Ascending aorta (tissue), 2 donors: ENCODE results near the gene SLC35A3. TPM values are rescaled to one million over a fixed set of nuclear protein-coding genes. Genes with fewer than 3 reads are reported as not detected.
A peak's percentile ranks its signal among the peaks of the same experiment; 100 is the strongest.

Experiments used
- DNase-seq, 2 donors: peaks; one replicate each; pipeline ENCODE4 v3.0.0-alpha.2; 2019; ENCODE audit warnings: low spot score in 2 of 2
- H3K27ac ChIP-seq, 2 donors: fragments of 200-600 bp; sonication (generic); one replicate each; pipeline ENCODE4 v1.5.1; 2016 to 2017; ENCODE audit warnings: mild to moderate bottlenecking in 1 of 2
- H3K27me3 ChIP-seq: fragments of 200-600 bp; sonication (generic); one replicate; pipeline ENCODE4 v1.5.1; 2017
- H3K36me3 ChIP-seq, 2 donors: fragments of 200-600 bp; sonication (generic); one replicate each; pipeline ENCODE4 v1.5.1; 2016
- H3K4me1 ChIP-seq, 2 donors: fragments of 200-600 bp; sonication (generic); one replicate each; pipeline ENCODE4 v1.5.1; 2016 to 2017; ENCODE audit warnings: mild to moderate bottlenecking in 1 of 2
- H3K4me3 ChIP-seq, 2 donors: fragments of 200-600 bp; sonication (generic); one replicate each; pipeline ENCODE4 v1.5.1; 2016 to 2017; ENCODE audit warnings: mild to moderate bottlenecking in 1 of 2
- H3K9me3 ChIP-seq, 2 donors: fragments of 200-600 bp; sonication (generic); one replicate each; pipeline ENCODE4 v1.5.1; 2016
- CTCF ChIP-seq, 3 experiments: fragments of 200-600 bp in 2 of 3; fragments of 450-650 bp in 1 of 3; sonication (generic) in 2 of 3; IDR thresholded peaks; one replicate each; pipeline ENCODE4 v1.5.1; 2016 to 2019; ENCODE audit warnings: antibody characterized with exemption in 3 of 3, mild to moderate bottlenecking in 1 of 3, moderate library complexity in 1 of 3
- intact Hi-C: fragments of 100-400 bp; cut with DNase I; formaldehyde crosslinking; loops from one replicate; pipeline ENCODE4 v1.15.1; 2023
- total RNA-seq: library from RNA; depleted of rRNA; stranded (reverse); fragments of >200 nt; gene quantifications from one replicate; pipeline ENCODE4 v1.1.0, GENCODE V29; 2016

SLC35A3 gene
- total RNA-seq, 1 donor from 2014 or later = 8.4 TPM

DNA sequence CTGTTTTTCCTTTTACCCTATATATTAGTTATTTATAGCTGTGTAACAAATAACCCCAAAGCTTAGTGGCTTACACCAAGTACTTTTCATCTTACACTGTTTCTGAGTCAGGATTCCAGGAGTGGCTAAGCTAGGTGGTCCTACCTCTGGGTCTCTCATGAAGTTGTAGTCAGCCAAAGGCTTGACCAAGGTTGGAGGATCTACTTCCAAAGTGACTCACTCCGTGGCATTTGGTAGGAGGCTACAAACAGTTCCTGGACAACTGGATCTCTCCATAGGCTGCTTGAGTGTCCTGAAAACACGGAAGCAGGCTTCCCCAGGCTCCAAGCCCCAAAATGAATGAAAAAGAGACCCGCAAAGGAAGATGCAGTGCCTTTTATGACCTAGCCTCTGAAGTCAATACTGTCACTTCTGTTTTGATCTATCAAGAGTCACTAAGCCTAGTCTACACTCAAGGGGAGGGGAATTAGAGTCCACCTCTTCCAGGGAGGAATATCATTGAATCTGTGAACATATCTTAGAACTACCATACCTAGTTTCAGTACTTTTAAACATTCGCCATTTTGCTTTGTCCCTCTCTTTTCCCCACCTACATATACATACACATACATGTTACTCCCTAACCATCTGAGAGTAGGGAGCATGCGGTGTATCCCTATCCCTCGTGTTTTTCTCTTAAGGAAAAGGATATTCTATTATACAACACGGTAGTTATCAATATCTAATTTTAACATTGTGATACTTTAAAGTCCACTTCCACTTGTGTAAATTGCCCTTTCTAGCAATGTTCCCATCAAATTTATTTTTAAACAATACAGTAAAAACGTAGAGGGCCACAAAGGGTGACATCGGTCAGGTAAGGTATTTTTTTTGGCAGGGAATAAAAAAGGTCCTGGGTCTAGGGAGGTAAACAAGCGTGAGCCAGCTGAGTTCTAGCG is 67.2 kb downstream of the SLC35A3 start:
- TF ChIP-seq CTCF (IDR thresholded peaks at IDR 0.05) = no peak
- H3K4me3 ChIP-seq = peak overlapping the region; percentile 93 to 94
- DNase-seq = no peak
- peak overlapping the region in 1 of 2 donors; percentile 98 for H3K27ac ChIP-seq
- no peaks in the 10 kb centered on the region for H3K9me3 ChIP-seq
- H3K36me3 ChIP-seq = no peaks in the 10 kb centered on the region
- H3K27me3 ChIP-seq = no peaks in the 10 kb centered on the region
- intact Hi-C loops = loop anchor here (5.0 kb wide), 4 partner anchors 185 to 420 kb away; partner anchors contain the start of genes AGL and CDC14A
- peaks cover 4 to 5% of the 10 kb centered on the region in 2 donors for H3K4me1 ChIP-seq

GRCh38 chr1:100037656-100037926 is 67.8 kb downstream of the SLC35A3 start:
- H3K4me1 ChIP-seq = peaks cover 4 to 7% of the 10 kb centered on the region in 2 donors
- intact Hi-C loops = loop anchor here (5.0 kb wide), 4 partner anchors 185 to 420 kb away; partner anchors contain the start of genes AGL and CDC14A

GRCh38 chr1:100037927-100038659 is 68.3 kb downstream of the SLC35A3 start:
- H3K4me1 ChIP-seq = peaks cover 4 to 9% of the 10 kb centered on the region in 2 donors
- intact Hi-C loops = loop anchor here (1.0 to 5.0 kb wide), 7 partner anchors 95 to 857 kb away; partner anchors contain the start of genes AGL, CDC14A, DBT and EXTL2

More at GRCh38 chr1:100037656-100037926, 67.8 kb downstream of the SLC35A3 start:
- Histone ChIP-seq H3K36me3 (no peaks in the 10 kb centered on the region), H3K27ac (peak overlapping the region; percentile 97 to 98), H3K9me3 (no peaks in the 10 kb centered on the region), H3K4me3 (peak overlapping the region; percentile 93 to 94), H3K27me3 (no peaks in the 10 kb centered on the region)
- TF ChIP-seq CTCF (IDR thresholded peaks at IDR 0.05) = no peak
- DNase-seq = no peak

DNA sequence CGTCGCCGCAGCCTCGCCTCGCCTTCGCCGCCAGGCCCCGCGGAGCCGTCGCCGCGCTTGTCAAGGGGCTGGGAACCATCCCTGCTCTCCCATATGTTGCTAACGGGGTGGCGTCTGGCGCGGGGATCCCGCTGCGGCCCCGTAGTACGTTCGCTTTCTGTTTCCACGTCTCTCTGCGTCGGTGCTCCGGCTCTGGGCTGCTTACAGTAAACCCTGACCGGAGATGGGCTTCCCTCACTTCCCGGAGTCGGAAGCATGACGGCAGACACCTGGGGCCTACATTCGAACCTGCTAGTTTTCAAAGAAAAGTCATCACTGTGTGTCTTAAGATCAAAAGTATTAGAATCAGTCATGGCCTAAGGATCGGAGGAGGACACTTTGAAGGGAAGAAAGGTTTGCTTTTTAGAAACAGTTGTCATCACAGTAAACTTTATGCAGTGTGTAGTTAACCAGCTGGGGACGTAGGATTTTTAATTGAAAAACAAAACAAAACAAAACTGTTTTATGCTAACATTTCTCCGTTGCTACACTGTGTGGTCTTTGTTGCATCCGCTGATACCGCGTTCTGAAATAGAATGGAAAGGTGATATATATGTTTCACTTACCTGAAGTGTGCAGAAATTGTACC is 69.0 kb downstream of the SLC35A3 start:
- peak; percentile 10 to 79 for DNase-seq
- Histone ChIP-seq H3K27me3 (no peaks in the 10 kb centered on the region), H3K4me3 (peak overlapping the region; percentile 93 to 94), H3K27ac (peak overlapping the region; percentile 97 to 98), H3K4me1 (peaks cover 4 to 9% of the 10 kb centered on the region in 2 donors), H3K36me3 (no peaks in the 10 kb centered on the region), H3K9me3 (no peaks in the 10 kb centered on the region)
- intact Hi-C loops = loop anchor here (1.0 to 5.0 kb wide), 7 partner anchors 94 to 856 kb away; partner anchors contain the start of genes AGL, CDC14A, DBT and EXTL2
- TF ChIP-seq CTCF (IDR thresholded peaks at IDR 0.05) = no peak

More at GRCh38 chr1:100037927-100038659, 68.3 kb downstream of the SLC35A3 start:
- no peaks in the 10 kb centered on the region for H3K27me3 ChIP-seq
- peak overlapping the region; percentile 93 to 94 for H3K4me3 ChIP-seq
- H3K27ac ChIP-seq = peak overlapping the region; percentile 97 to 98
- DNase-seq = peak; percentile 59 to 95
- TF ChIP-seq CTCF (IDR thresholded peaks at IDR 0.05) = no peak
- no peaks in the 10 kb centered on the region for H3K9me3 ChIP-seq
- no peaks in the 10 kb centered on the region for H3K36me3 ChIP-seq

DNA sequence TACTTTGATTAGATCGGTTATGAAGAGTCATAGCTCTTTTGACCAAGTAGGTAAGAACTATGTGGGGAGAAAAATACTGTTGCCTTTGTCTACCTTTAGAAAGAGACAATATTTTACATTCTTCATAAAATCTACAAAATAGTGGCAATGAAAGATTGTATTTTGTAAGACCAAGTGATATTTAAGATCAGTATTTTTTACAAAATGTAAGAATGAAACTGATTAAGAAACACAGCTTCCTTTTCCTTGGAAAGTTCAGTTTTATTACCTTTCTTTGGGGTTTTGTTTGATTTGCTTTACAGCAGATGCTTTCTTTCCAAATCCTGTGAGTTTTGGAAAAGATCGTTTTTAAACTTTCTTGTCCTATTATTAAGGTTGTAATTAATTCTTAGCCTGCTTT is 69.8 kb downstream of the SLC35A3 start:
- Histone ChIP-seq H3K4me3 (peak overlapping the region; percentile 93 to 94), H3K4me1 (peaks cover 4 to 9% of the 10 kb centered on the region in 2 donors), H3K36me3 (no peaks in the 10 kb centered on the region), H3K9me3 (no peaks in the 10 kb centered on the region), H3K27ac (peak overlapping the region in 1 of 2 donors; percentile 98), H3K27me3 (no peaks in the 10 kb centered on the region)
- no peak for TF ChIP-seq CTCF (IDR thresholded peaks at IDR 0.05)
- intact Hi-C loops = loop anchor here (2.0 to 5.0 kb wide), 6 partner anchors 93 to 855 kb away; partner anchors contain the start of genes AGL, CDC14A, EXTL2 and SASS6
- no peak for DNase-seq
